ENCODE data around the gene ADAP1.

ADAP1 gene

GRCh38 chr7:849145-849544 is 105.3 kb downstream of the ADAP1 start:
- no peak overlapping the region for H3K4me3 ChIP-seq (ENCODE audit: low read depth, low read length)
- no peak for TF ChIP-seq CTCF (IDR thresholded peaks at IDR 0.05; ENCODE audit: control insufficient read depth, extremely low read depth, insufficient read depth)
- no peak for DNase-seq (ENCODE audit: low read depth)
